GM12878 (cell line): ENCODE data around the gene CLNK. TPM values are rescaled to one million over a fixed set of nuclear protein-coding genes. Genes with fewer than 3 reads are reported as not detected.

Source experiments
- ATAC-seq: fragments of 200-7000 bp; cut with Tn5 transposase; 3 replicates; pipeline ENCODE4 v1.9.1; 2020; ENCODE audit warnings: mild to moderate bottlenecking, moderate library complexity
- BruUV-seq: library from RNA; stranded (reverse); fragments of 400-500 nt; replicated peaks from 2 replicates; lab custom pipeline; 2021; lab: Mats Ljungman, UMichigan
- CTCF ChIA-PET: fragments of 300-600 bp; sonication (Branson Sonifier 250); formaldehyde crosslinking; extraction: SDS; loops from one replicate; lab custom pipeline; 2021; ENCODE audit warnings: inconsistent platforms; lab: Yijun Ruan, JAX
- POLR2A ChIA-PET: fragments of 350-600 bp; formaldehyde crosslinking; extraction: SDS; loops from one replicate; lab custom pipeline; 2021; ENCODE audit warnings: inconsistent platforms; lab: Charles Lee
- RAD21 ChIA-PET: fragments of 300-600 bp; sonication (Branson Sonifier 250); formaldehyde crosslinking; loops from one replicate; lab custom pipeline; 2023; ENCODE audit warnings: antibody characterized with exemption; ENCODE audit not compliant: unreplicated experiment; lab: Charles Lee
- SMC1A ChIA-PET: fragments of 300-600 bp; sonication (Branson Sonifier 250); formaldehyde crosslinking; loops from one replicate; lab custom pipeline; 2023; ENCODE audit not compliant: unreplicated experiment, uncharacterized antibody; lab: Charles Lee
- DNase-seq: peaks from one replicate; pipeline ENCODE4 v3.0.0-alpha.2; 2011; ENCODE audit warnings: low read depth, low spot score
- FAIRE-seq: peaks from 3 replicates; lab custom pipeline; 2011; peaks lifted over from hg19 to GRCh38; lab: Jason Lieb, UNC
- H2AFZ ChIP-seq: 2 replicates; pipeline ENCODE4 v1.6.0; 2011; ENCODE audit warnings: low read depth, low read length, control low read depth; ENCODE audit not compliant: control insufficient read depth
- H3K27ac ChIP-seq: 2 replicates; pipeline ENCODE4 v1.5.1; 2011; ENCODE audit warnings: control low read depth; ENCODE audit not compliant: control insufficient read depth, insufficient read depth
- H3K27me3 ChIP-seq, 2 experiments: replicated peaks in 1 of 2; 2 replicates each; pipeline versions ENCODE4 v1.6.0 to v1.6.1; 2011; ENCODE audit warnings: low read length in 1 of 2; ENCODE audit not compliant: control insufficient read depth in 2 of 2, insufficient read depth in 2 of 2
- H3K36me3 ChIP-seq, 2 experiments: 2 replicates each; pipeline ENCODE4 v1.5.1; 2011; ENCODE audit warnings: low read length in 1 of 2; ENCODE audit not compliant: control insufficient read depth in 2 of 2, insufficient read depth in 2 of 2
- H3K4me1 ChIP-seq: 2 replicates; pipeline ENCODE4 v1.6.1; 2011; ENCODE audit warnings: mild to moderate bottlenecking, low read length, moderate library complexity, mixed read lengths; ENCODE audit not compliant: control insufficient read depth, insufficient read depth
- H3K4me2 ChIP-seq: 2 replicates; pipeline ENCODE4 v1.6.0; 2011; ENCODE audit warnings: control low read depth; ENCODE audit not compliant: control insufficient read depth, insufficient read depth
- H3K4me3 ChIP-seq: fragments of 200-600 bp; sonication (generic); 2 replicates; pipeline ENCODE4 v1.5.1; 2016
- H3K79me2 ChIP-seq: 2 replicates; pipeline ENCODE4 v1.6.0; 2011; ENCODE audit warnings: low read length; ENCODE audit not compliant: control insufficient read depth, insufficient read depth
- H3K9ac ChIP-seq: 2 replicates; pipeline ENCODE4 v1.8.0; 2011; ENCODE audit warnings: low read length, control low read depth, mixed read lengths; ENCODE audit not compliant: control insufficient read depth, insufficient read depth
- H3K9me3 ChIP-seq: replicated peaks from 3 replicates; pipeline ENCODE4 v1.5.1; 2011; ENCODE audit warnings: mild to moderate bottlenecking, low read length; ENCODE audit not compliant: control insufficient read depth, insufficient read depth
- H4K20me1 ChIP-seq: 2 replicates; pipeline ENCODE4 v1.6.0; 2011; ENCODE audit not compliant: control insufficient read depth, insufficient read depth
- CBFB ChIP-seq: IDR thresholded peaks from 2 replicates; pipeline ENCODE4 v1.6.1; 2016; ENCODE audit warnings: antibody characterized with exemption, low read depth
- IKZF2 ChIP-seq, 2 experiments: fragments of 450-650 bp; IDR thresholded peaks; 2 replicates each; pipeline ENCODE4 v1.6.1; 2017; ENCODE audit warnings: mild to moderate bottlenecking in 2 of 2, moderate library complexity in 2 of 2
- NFXL1 ChIP-seq: fragments of 450-650 bp; IDR thresholded peaks from 2 replicates; pipeline ENCODE4 v1.6.1; 2017; ENCODE audit warnings: antibody characterized with exemption, mild to moderate bottlenecking, borderline replicate concordance
- RCOR1 ChIP-seq: conservative IDR thresholded peaks from 2 replicates; pipeline ENCODE4 v1.6.1; 2012; ENCODE audit warnings: low read depth, low read length, improper control_type of control experiment
- SIX5 ChIP-seq: IDR thresholded peaks from 2 replicates; pipeline ENCODE4 v1.6.1; 2011; ENCODE audit warnings: mild to moderate bottlenecking, low read depth, low read length, moderate library complexity; ENCODE audit not compliant: severe bottlenecking
- WGBS: methylation state at CpG from one replicate; pipeline ENCODE4 v1.1.6; 2016; ENCODE audit warnings: low lambda C conversion rate; ENCODE audit not compliant: insufficient replicate concordance, insufficient coverage; ENCODE audit errors: missing lambda C conversion rate; 5-methylcytosine and 5-hydroxymethylcytosine counted together
- in situ Hi-C: fragments of 300-500 bp; cut with MboI; formaldehyde crosslinking; loops from 9 replicates; pipeline ENCODE4 v1.14.3; 2018; ENCODE audit warnings: mixed read lengths
- intact Hi-C: fragments of 100-400 bp; cut with micrococcal nuclease; formaldehyde crosslinking; loops from one replicate; pipeline ENCODE4 v1.14.2; 2022; ENCODE audit not compliant: unreplicated experiment
- polyA plus RNA-seq, 11 experiments: library from polyadenylated mRNA; depleted of rRNA in 4 of 11; unstranded in 6 of 11; stranded (reverse) in 5 of 11; fragments of >200 nt; fragmentation: Nextera tagmentation in 4 of 11; fragmentation: Illumina TruSeq in 1 of 11; extraction: Ambion mirVana in 4 of 11; extraction: Trizol in 1 of 11; gene quantifications; 1 replicate in 1 of 11; 2 replicates in 10 of 11; pipeline versions ENCODE4 v1.2.1 to v1.2.3, GENCODE V29; 2011 to 2016; ENCODE audit warnings: inconsistent platforms in 2 of 11, missing spikeins in 2 of 11, low read depth in 1 of 11
- total RNA-seq, 4 experiments: library from RNA; depleted of rRNA in 3 of 4; stranded (reverse); fragments of >200 nt in 3 of 4; fragmentation: Illumina TruSeq in 1 of 4; extraction: Trizol in 1 of 4; gene quantifications; 2 replicates each; pipeline versions ENCODE4 v1.2.1 to v1.2.3, GENCODE V29; 2013 to 2021
- TF ChIP-seq, protein P1 (sequence below): IDR thresholded peaks from 2 replicates; pipeline ENCODE4 v1.6.1; 2011; ENCODE audit warnings: low read depth, low read length, improper control_type of control experiment, borderline replicate concordance
- TF ChIP-seq, protein P2 (sequence below): fragments of 150-350 bp; IDR thresholded peaks from 2 replicates; pipeline ENCODE4 v1.6.1; 2016; ENCODE audit warnings: low read depth, low read length

CLNK gene
- total and polyA plus RNA-seq, 10 of the 15 experiments (the other 5 are each of a cell fraction or from before 2014, with no cell fraction given), result 2.1 to 14.3 (median 2.7) TPM

- 97% methylated on average over 6 of the region's 6 CpGs for WGBS
- peaks cover under 1% of the 10 kb centered on the region; the same call in 1 of the 2 replicates for H3K4me1 ChIP-seq
- ChIA-PET RAD21 (interaction anchor here (0.7 to 1.8 kb wide), 5 partner anchors 50 to 187 kb away, joined by 3 to 5 read pairs (median 5); no protein-coding TSS in a partner anchor), CTCF (interaction anchor here (0.7 to 2.1 kb wide), 6 partner anchors 60 to 800 kb away, joined by 3 to 9 read pairs (median 4); no protein-coding TSS in a partner anchor), SMC1A (interaction anchor here (0.7 to 2.1 kb wide), 14 partner anchors 14 to 800 kb away, joined by 3 to 9 read pairs (median 4); no protein-coding TSS in a partner anchor), POLR2A (no interaction called here)
- no peak overlapping the region for H3K4me2 ChIP-seq
- H3K9me3 ChIP-seq, result no peaks in the 10 kb centered on the region; the same call in 2 of the 3 replicates
- BruUV-seq, result no TSS peak
- no peak overlapping the region for H2AFZ ChIP-seq
- no peaks in the 10 kb centered on the region for H3K27me3 ChIP-seq
- no peak overlapping the region for H3K4me3 ChIP-seq
- in situ Hi-C loops, result no loop called here
- FAIRE-seq (no peak), DNase-seq (no peak), ATAC-seq (no peak)
- H4K20me1 ChIP-seq, result no peaks in the 10 kb centered on the region
- H3K79me2 ChIP-seq, result no peaks in the 10 kb centered on the region
- intact Hi-C loops, result loop anchor here (5.0 to 10.0 kb wide), 2 partner anchors 181 to 443 kb away; no protein-coding TSS in a partner anchor
- no peak overlapping the region for H3K27ac ChIP-seq
- peaks cover 0 to 3% of the 10 kb centered on the region in 2 experiments; a peak in 2 of 4 replicates for H3K36me3 ChIP-seq
- no peak overlapping the region for H3K9ac ChIP-seq
- TF ChIP-seq, protein P1, sequence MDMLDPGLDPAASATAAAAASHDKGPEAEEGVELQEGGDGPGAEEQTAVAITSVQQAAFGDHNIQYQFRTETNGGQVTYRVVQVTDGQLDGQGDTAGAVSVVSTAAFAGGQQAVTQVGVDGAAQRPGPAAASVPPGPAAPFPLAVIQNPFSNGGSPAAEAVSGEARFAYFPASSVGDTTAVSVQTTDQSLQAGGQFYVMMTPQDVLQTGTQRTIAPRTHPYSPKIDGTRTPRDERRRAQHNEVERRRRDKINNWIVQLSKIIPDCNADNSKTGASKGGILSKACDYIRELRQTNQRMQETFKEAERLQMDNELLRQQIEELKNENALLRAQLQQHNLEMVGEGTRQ, result no peak
- TF ChIP-seq CBFB (no peak), SIX5 (no peak), IKZF2 (IDR thresholded peaks at IDR 0.05) (no peak), RCOR1 (no peak), NFXL1 (no peak)
- TF ChIP-seq, protein P2, sequence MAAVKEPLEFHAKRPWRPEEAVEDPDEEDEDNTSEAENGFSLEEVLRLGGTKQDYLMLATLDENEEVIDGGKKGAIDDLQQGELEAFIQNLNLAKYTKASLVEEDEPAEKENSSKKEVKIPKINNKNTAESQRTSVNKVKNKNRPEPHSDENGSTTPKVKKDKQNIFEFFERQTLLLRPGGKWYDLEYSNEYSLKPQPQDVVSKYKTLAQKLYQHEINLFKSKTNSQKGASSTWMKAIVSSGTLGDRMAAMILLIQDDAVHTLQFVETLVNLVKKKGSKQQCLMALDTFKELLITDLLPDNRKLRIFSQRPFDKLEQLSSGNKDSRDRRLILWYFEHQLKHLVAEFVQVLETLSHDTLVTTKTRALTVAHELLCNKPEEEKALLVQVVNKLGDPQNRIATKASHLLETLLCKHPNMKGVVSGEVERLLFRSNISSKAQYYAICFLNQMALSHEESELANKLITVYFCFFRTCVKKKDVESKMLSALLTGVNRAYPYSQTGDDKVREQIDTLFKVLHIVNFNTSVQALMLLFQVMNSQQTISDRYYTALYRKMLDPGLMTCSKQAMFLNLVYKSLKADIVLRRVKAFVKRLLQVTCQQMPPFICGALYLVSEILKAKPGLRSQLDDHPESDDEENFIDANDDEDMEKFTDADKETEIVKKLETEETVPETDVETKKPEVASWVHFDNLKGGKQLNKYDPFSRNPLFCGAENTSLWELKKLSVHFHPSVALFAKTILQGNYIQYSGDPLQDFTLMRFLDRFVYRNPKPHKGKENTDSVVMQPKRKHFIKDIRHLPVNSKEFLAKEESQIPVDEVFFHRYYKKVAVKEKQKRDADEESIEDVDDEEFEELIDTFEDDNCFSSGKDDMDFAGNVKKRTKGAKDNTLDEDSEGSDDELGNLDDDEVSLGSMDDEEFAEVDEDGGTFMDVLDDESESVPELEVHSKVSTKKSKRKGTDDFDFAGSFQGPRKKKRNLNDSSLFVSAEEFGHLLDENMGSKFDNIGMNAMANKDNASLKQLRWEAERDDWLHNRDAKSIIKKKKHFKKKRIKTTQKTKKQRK, result no peak
Measured at GRCh38 chr4:10623862-10624261, 60.7 kb downstream of the CLNK start.
